Hepatic stellate cell (primary cell): ENCODE data around the gene CCR7.

Experiments used
- DNase-seq: peaks from one replicate; pipeline ENCODE4 v3.0.0; 2011; ENCODE audit warnings: low spot score

The CCR7 gene

GRCh38 chr17:40562838-40563219 lies 2.4 kb downstream of the CCR7 start:
- no peak for DNase-seq

GRCh38 chr17:40561871-40562611 lies 3.2 kb downstream of the CCR7 start:
- DNase-seq: peak; percentile 17

GRCh38 chr17:40561294-40561870 lies 3.9 kb downstream of the CCR7 start:
- no peak for DNase-seq

DNA sequence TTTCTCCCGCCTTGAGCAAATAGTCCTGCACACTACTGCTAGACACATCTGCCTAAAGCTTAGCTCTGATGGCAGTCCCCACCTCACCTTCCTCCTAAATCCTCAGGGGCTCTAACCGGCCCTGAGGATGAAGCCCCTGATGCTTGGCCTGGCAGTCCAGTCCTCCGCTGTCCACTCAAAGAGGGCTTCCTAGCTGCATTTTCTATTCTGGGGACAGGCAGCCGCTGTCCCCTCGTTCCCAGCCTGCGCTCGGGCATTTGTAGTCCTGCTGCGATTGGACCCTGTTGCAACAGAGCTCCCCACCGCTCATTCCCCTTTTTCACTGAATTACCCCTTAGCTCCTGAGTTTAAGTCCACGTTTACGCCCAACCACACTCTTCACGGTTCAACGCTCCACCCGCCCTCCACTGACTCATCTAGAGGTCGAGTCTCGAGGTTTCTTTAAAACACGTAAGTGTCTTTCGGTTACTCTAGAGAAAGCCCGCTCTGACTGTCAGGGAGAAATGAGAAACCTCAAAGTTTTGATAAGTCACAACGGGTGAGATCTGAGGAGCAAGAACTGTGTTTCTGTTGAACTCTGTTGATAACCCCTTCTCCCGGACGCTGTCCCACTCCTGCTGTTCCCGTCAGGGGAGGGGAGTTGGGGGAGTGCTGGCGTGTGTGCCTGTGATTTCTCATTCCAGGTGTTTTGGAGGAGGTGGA lies 4.5 kb downstream of the CCR7 start:
- peak; percentile 29 for DNase-seq

- DNase-seq: peak; percentile 95
These were observed 5.2 kb downstream of the CCR7 start for GRCh38 chr17:40559954-40560591.

DNA sequence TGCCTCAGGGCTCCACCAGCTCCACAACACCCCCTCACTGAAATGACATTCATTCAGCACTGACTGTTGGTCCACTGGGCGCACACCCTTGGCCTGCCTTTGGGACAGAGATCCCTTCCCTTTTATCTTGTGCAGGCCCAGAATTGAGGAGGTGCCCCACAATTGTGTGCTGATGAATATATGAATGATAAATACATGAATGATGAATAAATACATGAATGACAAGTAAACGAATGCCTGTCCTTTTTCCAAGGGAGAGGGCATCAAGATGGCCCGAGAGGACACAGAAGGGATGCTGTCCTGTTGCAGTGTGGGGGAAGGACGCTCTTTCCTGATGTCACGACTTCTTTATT lies 5.7 kb downstream of the CCR7 start:
- no peak for DNase-seq

GRCh38 chr17:40558890-40559563 lies 6.2 kb downstream of the CCR7 start:
- no peak for DNase-seq

- DNase-seq: no peak
These were observed 6.9 kb downstream of the CCR7 start for GRCh38 chr17:40558300-40558889.

DNA sequence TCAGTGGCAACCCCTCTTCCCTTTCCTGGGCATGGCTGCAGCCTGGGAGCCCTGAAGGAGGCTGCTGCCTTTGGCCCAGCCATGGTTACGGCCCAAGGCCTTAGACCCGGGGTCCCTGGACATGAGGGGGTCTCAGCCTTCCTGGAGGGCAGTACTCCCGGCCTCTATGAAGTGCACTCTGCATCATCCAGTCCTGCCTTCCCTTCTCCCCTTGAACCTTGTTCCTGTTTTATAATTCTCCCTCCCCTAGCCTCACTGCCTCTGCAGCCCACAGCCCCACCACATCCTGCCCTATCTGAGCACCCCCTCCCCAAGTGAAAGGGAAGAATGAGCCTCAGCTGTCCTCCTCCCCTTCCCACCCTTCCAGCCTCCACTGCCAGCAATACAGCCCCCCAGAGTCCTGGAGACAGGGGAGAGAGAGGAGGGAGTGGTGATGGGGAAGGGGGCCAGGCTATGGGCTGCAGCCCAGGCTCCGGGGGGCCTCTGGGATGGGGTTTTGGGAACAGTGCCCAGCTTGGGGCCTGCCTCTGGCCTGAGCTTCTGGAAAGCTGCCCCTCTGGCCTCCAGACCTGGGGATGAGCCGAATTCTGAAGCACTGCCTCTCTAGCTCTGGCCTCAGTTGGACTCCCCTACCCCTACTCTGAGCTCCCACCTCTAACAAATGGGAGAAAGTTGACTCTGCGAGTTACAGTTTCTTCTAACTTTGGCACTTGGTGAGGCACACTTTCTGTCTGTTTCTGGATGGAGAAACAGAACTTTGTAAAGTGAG lies 7.6 kb downstream of the CCR7 start:
- no peak for DNase-seq

- peak; percentile 51 for DNase-seq
These were observed 8.3 kb downstream of the CCR7 start for GRCh38 chr17:40556884-40557414.

GRCh38 chr17:40556198-40556661 lies 9.0 kb downstream of the CCR7 start:
- DNase-seq: peak; percentile 3

DNA sequence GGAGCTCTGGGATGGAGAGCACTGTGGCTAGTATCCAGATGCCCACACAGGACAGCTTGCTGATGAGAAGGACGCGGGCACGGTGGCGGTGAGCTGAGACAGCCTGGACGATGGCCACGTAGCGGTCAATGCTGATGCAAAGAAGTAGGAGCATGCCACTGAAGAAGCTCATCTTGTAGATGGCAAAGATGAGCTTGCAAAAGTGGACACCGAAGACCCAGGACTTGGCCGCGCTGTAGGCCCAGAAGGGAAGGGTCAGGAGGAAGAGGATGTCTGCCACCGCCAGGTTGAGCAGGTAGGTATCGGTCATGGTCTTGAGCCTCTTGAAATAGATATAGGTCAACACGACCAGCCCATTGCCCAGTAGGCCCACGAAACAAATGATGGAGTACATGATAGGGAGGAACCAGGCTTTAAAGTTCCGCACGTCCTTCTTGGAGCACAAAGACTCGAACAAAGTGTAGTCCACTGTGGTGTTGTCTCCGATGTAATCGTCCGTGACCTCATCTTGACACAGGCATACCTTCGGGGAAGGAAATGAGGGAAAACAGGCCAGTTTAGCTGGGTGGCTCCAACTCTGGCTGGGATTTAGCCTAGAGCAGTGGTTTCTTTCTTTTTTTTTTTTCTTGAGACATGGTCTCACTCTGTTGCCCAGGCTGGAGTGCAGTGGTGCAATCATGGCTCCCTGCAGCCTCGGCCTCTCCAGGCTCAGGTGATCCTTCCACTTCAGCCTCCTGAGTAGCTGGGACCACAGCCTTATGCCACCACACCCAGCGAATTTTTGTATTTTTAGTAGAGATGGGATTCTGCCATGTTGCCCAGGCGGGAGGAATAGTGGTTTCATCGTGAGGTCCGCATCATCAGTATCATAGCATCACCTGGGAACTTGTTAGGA lies 9.7 kb downstream of the CCR7 start:
- DNase-seq: peak; percentile 2

DNA sequence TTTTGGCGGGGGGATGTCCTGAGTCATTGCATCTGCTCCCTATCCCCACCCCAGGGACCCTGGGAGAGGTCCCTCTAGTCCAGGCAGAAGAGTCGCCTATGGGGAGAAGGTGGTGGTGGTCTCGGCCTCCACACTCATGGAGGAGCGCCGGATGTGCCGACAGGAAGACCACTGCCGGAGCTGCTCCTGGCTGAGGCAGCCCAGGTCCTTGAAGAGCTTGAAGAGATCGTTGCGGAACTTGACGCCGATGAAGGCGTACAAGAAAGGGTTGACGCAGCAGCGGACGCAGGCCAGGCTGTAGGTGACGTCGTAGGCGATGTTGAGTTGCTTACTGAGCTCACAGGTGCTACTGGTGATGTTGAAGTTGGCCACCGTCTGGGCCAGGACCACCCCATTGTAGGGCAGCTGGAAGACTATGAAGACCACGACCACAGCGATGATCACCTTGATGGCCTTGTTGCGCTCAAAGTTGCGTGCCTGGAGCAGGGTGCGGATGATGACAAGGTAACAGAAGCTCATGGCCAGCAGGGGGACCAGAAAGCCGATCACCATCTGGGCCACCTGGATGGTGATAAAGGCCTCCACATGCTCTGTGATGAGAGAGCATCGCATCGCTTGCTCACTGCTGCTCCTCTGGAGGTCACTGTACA lies 10.5 kb downstream of the CCR7 start:
- DNase-seq: no peak

- peak; percentile 64 for DNase-seq
These were observed 11.4 kb downstream of the CCR7 start for GRCh38 chr17:40553694-40554534.

DNA sequence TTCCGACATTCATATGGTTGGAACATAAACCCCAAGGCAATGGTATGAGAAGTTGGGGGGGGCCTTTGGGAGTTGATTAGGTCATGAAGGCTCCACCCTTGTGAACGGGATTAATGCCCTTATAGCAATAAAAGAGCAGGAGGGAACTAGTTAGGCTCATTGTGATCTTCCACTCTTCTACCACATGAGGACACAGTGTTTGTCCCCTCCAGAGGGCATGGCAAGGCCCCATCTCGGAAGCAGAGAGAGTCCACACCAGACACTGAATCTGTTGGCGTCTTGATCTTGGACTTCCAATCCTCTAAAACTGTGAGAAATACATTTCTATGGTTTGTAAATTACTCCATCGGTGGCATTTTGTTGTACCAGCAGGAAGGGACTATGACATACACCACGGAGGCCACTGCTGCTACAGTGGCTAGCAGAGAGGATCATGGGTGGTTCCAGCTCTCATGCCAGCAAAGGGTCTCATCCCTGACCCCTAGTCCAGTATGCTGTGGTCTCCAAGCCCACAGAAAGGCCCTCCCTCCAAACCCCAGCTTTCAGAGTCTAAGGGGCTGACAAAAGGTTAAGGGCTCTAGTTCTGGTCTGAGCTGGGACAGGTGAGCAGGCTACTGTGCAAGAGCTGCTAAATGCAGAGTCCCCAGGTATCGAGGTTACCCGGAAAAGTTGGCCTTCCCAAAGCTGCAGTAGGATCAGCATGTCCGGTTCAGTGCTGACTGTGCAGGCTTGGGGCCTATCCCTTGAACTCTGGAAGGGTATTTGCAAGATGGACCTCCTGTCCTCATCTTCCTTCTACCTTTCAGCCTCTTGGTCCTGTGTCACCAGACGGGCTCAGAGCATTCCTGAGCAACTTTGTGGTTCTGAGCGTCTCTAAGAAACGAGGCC lies 12.2 kb downstream of the CCR7 start:
- no peak for DNase-seq

DNA sequence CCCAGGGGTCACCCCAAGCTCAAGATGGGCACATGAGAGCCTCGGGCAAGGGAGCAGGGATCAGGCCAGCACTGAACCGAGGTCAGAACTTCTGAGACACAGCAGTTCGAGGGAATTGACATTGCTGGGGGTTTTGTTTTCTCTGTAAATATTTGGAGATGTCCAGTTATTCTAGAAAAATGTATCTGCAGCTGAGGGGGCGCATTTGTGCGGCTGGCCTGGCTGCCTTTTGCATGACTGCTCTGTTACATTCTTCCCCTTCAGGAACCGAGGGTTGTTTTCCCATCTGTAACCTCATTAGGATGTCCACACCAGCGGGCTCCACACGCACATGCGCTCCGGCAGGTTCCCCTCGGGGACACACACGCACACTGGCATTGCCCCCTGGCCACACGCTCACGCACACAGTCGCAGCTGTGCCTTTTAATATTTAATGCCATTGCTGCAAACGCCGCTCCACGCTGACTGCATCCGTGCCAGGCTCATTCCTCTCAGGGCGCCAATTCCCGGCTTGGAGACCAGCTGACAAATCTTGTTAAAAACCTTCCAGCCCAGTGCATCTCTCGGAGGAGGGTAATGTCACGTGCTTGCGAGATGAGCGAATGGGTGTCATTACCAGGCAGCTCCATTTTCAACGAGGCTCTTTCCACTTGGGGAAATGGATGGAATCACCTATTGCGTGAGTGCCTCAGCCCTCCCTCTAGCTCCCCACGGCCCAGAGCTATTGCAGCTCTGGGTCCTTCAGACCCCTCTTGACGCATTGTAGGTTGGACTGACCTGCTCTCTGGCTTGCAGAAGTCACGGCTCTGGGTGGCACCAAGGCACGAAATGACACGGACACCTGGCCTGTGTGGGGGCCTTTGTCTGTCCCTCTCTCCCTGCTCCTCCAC lies 13.1 kb downstream of the CCR7 start:
- peak; percentile 96 for DNase-seq
